Measurements from ENCODE around the gene IGDCC3.

The IGDCC3 gene

DNA sequence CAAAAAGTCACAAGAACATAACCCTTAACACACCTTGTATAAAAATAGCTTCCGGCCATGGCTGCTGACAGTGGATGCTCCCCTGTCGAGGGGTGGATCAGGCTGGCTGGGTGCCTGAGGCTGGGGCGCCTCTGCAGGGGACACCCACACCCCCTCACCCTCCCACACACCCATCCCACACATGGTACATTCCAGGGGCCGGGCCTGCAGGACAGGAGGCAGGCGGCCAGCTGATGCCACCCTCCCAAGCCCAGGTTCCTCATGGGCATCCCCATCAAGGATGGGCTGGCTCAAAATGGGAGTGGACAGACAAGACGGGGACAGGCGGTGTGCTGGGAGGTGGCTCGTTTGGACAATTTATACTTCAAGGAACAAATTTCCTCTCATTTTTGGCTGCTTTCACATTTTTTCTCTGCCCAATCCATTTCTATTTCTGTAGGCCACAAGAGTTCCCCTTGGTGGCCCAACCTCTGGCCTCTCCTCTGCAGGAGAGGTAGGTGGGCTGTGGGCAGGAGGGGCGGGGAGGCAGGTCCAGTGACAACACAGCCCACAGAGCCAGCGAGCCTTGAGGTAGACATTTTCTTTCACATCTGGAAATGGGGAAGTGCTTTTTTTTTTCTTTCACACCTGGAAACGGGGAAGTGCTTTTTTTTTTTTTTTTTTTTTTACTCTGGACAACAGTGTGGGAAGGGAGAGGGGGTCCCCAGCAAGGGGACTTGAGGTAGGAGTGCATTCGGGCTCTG is 50.0 kb downstream of the IGDCC3 start:
- no peak for DNase-seq (ENCODE audit: low spot score)

DNA sequence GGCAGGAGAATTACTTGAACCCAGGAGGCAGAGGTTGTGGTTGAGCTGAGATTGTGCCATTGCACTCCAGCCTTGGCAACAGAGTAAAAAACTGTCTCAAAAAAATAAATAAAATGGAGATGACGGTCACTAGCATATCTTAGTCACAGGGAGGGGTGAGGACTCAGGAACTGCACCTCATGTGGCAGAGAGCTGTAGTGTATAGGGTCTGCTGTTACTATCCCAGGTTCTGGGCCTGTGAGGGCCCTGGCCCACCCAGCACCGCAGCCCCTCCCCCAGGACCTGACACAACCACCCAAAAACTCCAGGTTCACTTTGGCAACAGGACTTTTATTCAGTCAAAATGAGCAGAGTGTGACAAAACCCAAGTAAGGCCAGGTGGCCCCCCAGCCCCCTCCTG is 51.0 kb downstream of the IGDCC3 start:
- DNase-seq (ENCODE audit: low spot score): no peak

DNA sequence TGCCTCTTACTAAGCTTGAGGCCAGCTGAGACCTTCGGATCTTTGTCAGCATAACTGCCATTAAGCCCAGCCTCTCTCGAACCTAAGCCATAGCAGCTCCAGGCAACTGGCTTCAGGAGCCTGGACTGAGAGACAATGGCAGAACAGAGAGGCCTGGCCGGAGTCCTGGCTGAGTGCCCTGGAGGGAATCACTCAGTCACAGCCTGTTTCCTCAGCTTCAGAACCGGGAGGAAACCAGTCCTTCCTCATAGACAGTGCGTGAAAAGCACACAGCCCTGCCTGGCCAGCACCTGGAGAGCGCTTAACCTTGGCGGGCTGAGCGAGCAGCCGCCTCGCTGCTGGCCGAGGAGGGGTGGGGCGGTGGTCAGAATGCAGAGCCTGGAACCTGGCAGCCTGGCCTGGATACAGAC is 51.7 kb downstream of the IGDCC3 start:
- no peak for DNase-seq (ENCODE audit: low spot score)

DNA sequence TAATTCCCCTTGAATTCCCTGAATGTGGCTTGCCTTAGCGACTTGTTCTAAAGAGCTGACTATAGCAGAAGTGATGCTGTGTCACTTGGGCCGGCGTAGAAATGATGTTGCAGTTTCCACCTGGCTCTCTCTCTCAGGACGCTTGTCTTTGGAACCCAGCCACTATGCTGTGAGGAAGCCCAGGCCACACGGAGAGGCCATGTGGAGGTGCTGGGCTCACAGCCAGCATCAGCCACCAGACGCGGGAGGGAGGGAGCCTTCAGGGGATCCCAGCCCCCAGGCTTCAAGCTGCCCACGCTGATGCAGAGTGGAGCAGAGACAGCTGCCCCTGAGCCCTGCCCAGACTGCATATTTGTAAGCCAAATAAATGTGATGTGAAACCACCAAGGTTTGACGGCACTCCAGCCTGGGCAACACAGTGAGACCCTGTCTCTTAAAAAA is 54.7 kb downstream of the IGDCC3 start:
- no peak for DNase-seq (ENCODE audit: low spot score)

DNA sequence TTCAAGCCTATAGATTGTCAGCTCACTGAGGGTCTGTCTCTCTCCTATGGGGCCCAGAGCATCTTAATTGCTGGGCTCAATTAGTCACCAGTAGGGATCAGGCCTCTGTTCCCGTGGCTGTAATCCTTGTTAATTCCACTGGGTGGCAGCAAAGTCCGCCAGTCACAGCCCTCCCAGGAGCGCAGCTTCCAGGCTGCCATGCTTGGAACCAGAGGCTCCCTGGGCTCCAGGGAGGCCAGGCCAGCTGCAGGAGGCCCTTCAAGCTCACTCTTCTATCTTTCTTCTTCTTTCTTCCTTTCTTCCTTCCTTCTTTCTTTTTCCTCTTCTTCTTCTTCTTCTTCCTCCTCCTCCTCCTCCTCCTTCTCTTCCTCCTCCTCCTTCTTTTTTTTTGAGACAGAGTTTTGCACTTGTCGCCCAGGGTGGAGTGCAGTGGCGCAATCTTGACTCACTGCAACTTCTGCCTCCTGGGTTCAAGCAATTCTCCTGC is 58.9 kb downstream of the IGDCC3 start:
- DNase-seq (ENCODE audit: low spot score): peak; percentile 97

DNA sequence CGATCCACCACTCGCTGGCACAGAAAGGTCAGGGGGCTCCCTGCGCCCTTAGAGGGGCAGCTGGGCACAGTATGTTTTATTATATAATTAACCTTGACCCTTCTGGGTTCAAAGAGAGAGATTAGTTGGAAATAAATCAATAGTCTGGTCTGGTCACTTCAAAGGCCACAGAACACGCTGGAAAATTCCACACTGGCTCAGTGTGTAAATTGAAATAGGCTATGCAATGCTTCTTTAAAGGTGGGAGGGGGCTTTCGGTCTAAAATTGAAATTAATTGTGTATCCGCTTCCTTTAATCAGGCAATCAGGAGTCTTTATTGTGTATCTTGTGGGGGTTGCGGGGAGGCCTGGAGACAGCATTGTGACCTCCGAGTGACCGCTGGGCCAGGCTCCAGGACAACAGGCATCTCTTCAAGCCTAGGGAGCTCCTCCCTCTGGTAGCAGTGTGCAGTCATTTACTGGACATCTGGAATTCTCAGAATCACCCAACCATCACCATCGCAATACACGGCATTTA is 65.3 kb downstream of the IGDCC3 start:
- DNase-seq (ENCODE audit: low spot score): peak; percentile 65

DNA sequence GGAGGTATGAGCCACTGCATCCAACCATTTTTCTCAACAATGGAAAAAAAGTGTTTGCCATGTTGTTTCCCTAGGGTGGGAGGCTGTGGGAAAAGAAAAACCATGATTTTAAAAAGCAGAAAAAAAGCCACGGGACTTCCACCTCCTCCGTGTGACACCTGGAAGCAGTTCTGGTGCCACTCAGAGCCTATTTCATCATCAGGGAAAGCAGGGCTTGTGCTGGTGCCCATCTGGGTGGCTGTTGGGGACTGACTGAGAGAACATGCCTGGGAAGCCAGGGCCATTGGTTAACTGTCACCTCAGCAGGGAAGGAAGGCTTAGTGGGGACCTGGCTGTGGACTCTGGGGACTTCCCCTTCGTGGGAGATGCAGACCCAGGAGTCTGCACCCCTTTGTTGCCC is 66.0 kb downstream of the IGDCC3 start:
- DNase-seq (ENCODE audit: low spot score): no peak

DNA sequence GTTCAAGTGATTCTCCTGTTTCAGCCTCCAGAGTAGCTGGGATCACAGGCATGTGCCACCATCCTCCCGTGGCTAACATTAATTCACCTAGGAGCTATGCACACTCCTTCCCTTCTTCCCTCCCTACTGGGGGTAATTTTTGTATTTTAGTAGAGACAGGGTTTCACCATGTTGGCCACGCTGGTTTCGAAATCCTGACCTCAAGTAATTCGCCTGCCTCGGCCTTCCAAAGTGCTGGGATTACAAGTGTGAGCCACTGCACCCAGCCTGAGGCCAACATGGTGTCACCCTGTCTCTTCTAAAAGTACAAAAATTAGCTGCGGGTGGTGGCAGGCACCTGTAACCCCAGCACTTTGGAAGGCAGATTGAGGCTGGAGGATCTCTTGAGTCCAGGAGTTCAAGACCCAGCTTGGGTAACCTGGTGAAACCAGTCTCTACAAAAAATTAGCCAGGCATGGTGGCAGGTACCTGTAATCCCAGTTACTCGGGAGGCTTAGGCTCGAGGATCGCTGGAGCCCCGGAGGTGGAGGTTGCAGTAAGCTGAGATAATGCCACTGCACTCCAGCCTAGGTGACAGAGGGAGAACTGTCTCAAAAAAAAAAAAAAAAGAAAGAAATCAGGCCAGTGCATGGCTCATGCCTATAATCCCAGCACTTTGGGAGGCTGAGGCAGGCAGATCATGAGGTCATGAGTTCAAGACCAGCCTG is 67.2 kb downstream of the IGDCC3 start:
- no peak for DNase-seq (ENCODE audit: low spot score)

DNA sequence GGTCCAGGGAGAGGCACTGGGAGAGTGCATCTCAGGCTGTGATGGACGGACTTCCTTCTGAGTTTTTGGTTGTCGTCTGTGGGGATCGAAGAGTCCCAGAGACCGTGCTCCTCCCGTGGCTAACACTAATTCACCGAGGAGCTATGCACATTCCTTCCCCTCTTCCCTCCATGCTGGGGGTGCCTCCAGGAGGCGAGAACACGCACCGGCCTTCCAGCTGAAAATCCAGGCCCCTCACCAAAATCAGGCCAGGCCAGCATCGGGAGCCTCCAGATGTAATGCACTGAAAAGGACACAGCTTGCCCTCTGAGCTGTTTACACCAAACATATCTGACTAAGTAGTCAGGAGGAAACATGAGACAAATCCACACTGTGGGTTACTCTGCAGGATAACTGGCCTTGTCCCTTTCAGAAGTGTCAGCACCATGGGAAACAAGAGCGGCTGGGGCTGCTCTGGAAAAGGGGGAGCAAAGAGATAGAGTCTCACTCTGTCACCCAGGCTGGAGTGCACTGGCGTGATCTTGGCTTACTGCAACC is 67.9 kb downstream of the IGDCC3 start:
- DNase-seq (ENCODE audit: low spot score): no peak

DNA sequence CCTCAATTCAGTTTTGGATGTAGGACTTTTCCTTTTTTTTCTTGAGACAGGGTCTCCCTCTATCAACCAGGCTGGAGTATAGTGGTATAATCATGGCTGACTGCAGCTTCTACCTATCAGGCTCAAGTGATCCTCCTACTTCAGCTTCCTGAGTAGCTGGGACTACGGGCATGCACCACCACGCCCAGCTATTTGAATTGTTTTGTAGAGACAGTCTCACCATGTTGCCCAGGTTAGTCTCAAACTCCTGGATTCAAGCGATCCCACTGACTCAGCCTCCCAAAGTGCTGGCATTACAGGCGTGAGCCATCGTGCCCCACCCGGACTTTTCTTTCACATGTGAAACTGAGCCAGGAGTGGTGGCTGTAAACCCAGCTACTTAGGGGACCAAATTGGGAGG is 69.8 kb downstream of the IGDCC3 start:
- no peak for DNase-seq (ENCODE audit: low spot score)

DNA sequence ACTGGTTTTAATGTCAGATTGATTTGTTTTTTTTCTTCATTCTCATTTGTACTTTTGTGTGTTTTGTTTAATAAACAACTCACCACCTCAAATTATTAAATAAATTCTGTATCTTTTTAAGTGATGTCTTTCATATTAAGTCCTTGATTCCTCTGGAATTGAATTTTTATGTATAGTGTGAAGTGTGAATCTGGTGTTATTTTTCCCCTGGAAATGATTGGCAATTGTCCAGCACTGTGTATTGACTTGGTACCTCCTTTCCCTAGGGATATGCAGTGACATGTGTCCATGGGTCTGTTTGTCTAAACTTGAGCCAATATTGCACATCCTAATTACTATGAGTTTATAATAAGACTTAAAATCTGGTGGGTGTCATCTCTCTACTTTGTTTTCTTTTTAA is 71.3 kb downstream of the IGDCC3 start:
- no peak for DNase-seq (ENCODE audit: low spot score)

DNA sequence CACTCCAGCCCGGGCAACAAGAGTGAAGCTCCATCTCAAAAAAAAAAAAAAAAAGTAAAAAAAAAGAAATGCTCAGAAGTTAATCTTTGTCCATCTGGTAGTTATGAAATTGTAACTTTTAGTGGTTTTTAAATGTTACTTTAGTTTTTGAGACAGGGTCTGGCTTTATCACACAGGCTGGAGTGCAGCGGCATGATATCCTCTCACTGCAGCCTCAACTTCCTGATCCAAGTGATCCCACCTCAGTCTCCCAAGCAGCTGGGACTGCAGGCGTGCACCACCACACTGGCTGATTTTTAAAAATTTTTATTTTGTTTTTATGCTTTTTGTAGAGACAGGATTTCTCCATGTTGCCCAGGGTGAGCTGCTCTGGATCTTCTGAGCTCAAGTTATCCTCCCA is 72.0 kb downstream of the IGDCC3 start:
- DNase-seq (ENCODE audit: low spot score): no peak

DNA sequence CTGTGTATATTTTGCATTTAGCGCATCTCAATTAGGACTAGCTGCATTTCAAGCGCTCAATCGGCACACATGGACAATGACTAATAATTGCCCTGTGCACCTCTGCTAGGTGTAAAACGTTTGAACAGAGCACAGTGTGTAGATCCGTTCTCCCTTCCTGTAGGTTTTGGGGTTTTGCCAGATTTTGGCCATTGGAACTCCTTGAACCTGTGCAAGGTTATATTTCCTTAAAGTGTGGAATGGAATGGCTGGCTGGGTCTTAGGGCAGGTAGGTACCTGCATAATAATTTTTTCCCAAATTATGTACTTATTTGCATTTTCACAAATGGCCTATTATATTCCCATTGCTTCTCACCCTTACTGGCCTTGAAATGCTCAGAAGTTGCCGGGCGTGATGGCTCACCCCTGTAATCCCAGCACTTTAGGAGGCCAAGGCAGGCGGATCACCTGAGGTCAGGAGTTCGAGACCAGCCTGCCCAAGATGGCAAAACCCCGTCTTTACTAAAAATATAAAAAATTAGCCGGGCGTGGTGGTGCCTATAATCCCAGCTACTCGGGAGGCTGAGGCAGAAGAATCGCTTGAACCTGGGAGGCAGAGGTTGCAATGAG is 72.5 kb downstream of the IGDCC3 start:
- no peak for DNase-seq (ENCODE audit: low spot score)

DNA sequence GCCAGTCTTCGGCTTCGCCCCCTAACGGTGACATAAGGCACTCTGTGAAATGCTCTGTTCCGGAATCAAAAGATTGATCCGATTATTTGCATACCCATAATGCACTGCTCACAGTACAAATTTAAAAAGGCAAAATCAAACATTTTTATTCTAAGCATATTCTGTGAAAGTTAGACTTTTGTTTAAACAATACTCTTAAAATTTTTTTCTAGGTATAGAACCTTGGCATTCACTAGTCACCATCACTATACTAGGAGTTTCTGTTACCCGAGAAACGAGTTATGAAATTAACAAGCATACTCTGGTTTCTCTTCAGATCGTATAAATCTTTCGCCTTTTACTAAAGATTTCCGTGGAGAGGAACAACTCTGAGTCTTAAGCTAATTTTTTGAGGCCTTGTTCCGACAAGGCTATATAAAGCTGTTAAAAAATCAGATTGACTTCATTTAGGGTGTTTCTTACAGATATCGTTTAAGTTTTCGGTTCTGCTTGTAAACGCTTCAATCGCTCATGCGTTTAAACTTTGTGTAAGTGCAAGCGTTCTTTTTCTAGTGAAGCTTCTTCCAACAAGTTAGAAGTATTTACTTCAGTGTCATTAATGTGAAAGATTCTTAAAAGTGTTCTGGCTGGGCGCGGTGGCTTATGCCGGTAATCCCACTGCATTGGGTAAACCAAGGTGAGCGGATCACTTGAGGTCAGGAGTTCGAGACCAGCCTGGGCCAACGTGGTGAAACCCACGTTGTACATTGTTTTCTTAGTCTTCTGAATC is 73.2 kb downstream of the IGDCC3 start, which contains the start of gene RNU5B-1:
TSS of gene RNU5B-1 (plus strand) at position 297 of the 769 bp plus-strand sequence.
- DNase-seq (ENCODE audit: low spot score): peak; percentile 91

DNA sequence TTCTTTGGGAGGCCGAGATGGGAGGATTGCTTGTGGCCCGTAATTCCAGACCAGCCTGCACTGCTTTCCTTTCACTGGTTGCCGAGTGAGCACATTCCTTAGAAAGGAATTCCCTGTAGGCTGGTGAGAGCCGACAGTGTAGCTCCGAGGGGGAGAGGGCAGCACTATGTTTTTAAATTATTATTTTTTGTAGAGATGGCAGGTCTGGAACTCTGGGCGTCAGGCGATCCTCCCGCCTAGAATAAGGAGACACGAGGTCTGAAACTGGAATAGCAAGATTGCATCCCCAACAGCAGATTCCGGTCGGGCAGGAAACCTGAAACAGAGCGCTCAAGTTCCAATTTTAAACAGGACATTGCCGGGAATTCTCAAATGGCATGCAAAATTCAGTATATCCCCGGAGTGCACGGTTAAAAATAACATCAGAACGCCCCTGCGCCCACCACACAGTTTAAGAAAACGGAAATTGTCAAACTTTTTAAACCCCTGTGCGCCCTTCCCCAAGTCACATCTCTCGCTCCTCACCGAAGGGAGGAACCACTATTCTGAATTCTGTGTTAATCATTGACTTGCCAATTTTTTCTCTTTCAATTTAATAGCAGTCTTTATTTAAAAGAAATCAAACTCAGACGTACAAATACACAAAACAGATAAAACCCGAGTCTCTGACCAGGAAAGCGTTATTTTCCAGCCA is 74.0 kb downstream of the IGDCC3 start:
- peak; percentile 73 for DNase-seq (ENCODE audit: low spot score)

DNA sequence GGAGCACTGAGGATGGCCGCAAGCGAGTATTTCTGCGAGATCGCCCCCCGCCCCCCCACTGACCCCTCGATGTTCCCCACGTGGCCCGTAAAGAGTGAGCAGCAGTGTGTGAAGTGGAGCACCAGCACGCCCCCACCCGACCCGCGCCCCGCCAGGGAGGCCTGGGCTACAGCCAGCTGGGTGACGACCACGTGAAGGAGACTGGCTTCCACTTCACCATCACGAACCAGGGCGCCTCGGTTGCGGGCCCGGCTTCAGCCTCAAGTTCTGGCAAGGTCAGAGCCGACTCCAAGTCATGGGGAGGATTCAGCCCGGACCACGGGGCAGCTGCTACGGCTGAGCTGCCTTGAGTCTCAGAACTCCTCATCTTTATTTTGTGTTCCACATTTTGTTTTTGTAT is 75.7 kb downstream of the IGDCC3 start:
- DNase-seq (ENCODE audit: low spot score): no peak

DNA sequence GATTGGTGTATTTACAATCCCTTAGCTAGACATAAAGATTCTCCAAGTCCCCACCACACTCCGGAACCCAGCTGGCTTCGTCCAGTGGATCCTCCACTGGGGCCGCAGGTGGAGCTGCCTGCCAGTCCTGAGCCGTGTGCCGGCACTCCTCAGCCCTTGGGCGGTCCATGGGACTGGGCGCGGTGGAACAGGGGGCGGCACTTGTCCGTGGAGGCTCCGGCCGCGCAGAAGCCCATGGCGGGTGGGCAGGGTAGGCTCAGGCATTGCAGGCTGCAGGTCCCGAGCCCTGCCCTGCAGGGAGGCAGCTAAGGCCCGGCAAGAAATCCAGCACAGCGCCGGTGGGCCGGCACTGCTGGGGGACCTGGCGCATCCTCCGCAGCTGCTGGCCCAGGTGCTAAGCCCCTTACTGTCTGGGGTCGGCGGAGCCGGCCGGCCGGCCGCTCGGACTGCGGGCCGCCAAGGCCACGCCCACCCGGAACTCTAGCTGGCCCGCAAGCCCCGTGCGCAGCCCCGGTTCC is 76.8 kb downstream of the IGDCC3 start:
- no peak for DNase-seq (ENCODE audit: low spot score)

DNA sequence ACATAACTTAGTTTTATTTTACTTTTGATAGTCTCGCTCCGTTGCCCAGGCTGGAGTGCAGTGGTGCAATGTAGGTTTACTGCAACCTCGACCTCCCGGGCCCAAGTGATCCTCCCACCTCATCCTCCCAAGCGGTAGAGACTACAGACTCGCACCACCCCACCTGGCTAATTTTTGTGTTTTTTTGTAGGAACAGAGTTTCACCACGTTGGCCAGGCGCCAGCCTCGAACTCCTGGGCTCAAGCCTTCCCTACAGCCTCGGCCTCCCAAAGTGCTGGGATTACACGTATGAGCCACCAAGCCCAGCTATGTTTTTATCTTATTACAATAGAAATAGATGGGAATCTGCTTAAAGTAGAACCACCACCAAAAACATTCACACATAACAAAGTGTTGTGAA is 79.1 kb downstream of the IGDCC3 start:
- DNase-seq (ENCODE audit: low spot score): no peak

DNA sequence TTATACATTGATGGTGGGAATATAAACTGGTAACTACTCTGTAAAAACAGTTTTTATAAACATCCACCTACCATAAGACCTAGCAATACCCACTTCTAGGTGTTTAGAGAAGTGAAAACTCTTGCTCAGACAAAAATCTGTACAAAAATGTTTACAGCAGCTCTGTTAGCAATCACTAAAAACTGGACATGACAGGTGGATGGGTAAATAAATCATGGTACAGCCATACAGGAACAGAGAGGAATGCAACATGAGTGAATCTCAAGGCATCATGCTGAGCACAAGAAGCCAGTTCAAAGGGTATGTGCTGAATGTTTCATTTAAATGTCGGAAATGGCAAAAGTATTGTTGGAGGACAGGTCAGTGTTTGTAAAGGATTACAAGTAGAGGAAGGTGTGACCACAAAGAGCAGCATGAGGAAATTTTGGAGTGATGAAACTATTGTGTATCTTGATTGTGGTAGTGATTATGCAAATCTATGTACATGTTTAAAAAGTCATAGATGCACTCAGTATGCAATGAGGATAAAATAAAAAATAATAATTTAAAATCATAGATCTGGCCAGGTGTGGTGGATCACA is 84.8 kb downstream of the IGDCC3 start:
- no peak for DNase-seq (ENCODE audit: low spot score)

DNA sequence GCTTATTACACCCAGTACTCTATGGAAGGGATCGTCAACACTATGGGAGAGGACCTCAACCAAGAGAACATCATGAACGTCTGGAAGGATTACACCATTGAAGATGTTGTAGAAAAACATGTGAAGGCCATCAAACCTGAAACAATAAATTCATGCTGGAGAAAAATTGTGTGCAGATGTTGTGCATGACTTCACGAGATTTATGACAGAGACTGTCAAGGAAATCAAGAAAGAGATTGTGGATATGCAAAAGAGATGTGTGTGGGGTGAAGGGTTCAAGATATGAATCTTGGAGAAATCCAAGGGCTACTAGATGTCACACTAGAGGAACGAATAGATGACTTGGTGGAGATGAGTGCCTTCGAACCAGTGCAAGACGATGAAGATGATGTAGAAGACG is 87.6 kb downstream of the IGDCC3 start:
- no peak for DNase-seq (ENCODE audit: low spot score)

Data from AG20443 (cell line).